Endothelial cell of umbilical vein (primary cell): Measurements from ENCODE around the gene MIEN1.

ENCODE experiments used
- POLR2A ChIP-seq: IDR thresholded peaks from 2 replicates; pipeline ENCODE4 v1.6.1; 2012; ENCODE audit warnings: low read depth, mild to moderate bottlenecking, control low read depth, low read length
- TF ChIP-seq, protein P1 (sequence below), 2 donors: IDR thresholded peaks; 1 replicate in 1 of 2; 2 replicates in 1 of 2; pipeline ENCODE4 v1.5.1; 2011; ENCODE audit warnings: low read length in 2 of 2, mild to moderate bottlenecking in 2 of 2, moderate library complexity in 2 of 2, control low read depth in 1 of 2, inconsistent platforms in 1 of 2, low read depth in 1 of 2; ENCODE audit not compliant: insufficient read depth in 1 of 2; ENCODE audit errors: extremely low read depth in 1 of 2

DNA sequence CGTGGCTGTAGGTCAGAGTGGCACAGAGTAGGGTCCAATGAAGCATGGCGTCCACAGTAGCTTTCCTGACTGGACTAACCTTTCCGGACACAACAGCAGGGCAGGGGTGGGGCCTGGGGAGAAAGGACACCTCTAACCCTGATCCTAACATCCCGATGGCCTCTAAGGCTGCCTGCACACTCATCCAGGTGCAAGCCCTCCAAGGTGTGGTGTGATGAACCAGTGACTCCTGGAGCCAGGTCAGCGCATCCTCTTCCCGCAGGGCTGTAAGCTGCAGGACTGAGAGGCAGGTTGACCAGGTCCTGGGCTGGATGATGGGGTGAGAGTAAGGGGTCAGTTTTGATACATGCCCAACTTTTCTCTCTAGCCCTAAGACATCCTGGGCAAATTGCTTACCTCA lies 33.6 kb downstream of the MIEN1 start:
- no peak for TF ChIP-seq POLR2A
- TF ChIP-seq, protein P1, sequence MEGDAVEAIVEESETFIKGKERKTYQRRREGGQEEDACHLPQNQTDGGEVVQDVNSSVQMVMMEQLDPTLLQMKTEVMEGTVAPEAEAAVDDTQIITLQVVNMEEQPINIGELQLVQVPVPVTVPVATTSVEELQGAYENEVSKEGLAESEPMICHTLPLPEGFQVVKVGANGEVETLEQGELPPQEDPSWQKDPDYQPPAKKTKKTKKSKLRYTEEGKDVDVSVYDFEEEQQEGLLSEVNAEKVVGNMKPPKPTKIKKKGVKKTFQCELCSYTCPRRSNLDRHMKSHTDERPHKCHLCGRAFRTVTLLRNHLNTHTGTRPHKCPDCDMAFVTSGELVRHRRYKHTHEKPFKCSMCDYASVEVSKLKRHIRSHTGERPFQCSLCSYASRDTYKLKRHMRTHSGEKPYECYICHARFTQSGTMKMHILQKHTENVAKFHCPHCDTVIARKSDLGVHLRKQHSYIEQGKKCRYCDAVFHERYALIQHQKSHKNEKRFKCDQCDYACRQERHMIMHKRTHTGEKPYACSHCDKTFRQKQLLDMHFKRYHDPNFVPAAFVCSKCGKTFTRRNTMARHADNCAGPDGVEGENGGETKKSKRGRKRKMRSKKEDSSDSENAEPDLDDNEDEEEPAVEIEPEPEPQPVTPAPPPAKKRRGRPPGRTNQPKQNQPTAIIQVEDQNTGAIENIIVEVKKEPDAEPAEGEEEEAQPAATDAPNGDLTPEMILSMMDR (IDR thresholded peaks at IDR 0.05; ENCODE audit: extremely low read depth in 1 of 2, insufficient read depth in 1 of 2, low read depth in 1 of 2, low read length in 2 of 2): no peak
